ENCODE data around the gene PANK2. TPM values are rescaled to one million over a fixed set of nuclear protein-coding genes. Genes with fewer than 3 reads are reported as not detected.
A peak's percentile ranks its signal among the peaks of the same experiment; 100 is the strongest.

PANK2 gene
- total RNA-seq, 1 experiment from 2014 or later: 62.7 TPM

GRCh38 chr20:3889489-3890397 is 556 bp downstream of the PANK2 start (continued):
- TF ChIP-seq PRDM15 (CRISPR knock-in tag; IDR thresholded peaks at IDR 0.05) (no peak), ESRRA (CRISPR knock-in tag; IDR thresholded peaks at IDR 0.05; ENCODE audit: borderline replicate concordance) (no peak; the same call in 1 of the 2 replicates), HMGXB4 (CRISPR knock-in tag; IDR thresholded peaks at IDR 0.05) (0 out of 2 replicates have a peak, but pooled peaks have one; percentile 0)
- TF ChIP-seq, protein P1, sequence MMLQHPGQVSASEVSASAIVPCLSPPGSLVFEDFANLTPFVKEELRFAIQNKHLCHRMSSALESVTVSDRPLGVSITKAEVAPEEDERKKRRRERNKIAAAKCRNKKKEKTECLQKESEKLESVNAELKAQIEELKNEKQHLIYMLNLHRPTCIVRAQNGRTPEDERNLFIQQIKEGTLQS (CRISPR knock-in tag; conservative IDR thresholded peaks at IDR 0.05): no peak

- ChIA-PET POLR2A (interaction anchor here (0.6 kb wide), 1 partner anchor 1861 kb away, joined by 3 read pairs; no protein-coding TSS in a partner anchor), CTCF (interaction anchor here (0.7 to 2.0 kb wide), 7 partner anchors 70 to 195 kb away, joined by 3 to 4 read pairs (median 3); partner anchors contain the start of gene AP5S1)
- DNase-seq (ENCODE audit: low spot score): no peak
- peaks cover 32% of the 10 kb centered on the region for H3K36me3 Mint-ChIP-seq
- H3K4me3 Mint-ChIP-seq: peak overlapping the region; percentile 96
- H3K27me3 Mint-ChIP-seq (ENCODE audit: low read depth): no peaks in the 10 kb centered on the region
- no peaks in the 10 kb centered on the region for H3K9me3 Mint-ChIP-seq
- peak overlapping the region; percentile 97 for H3K27ac Mint-ChIP-seq
- H3K4me1 Mint-ChIP-seq: peaks cover 49% of the 10 kb centered on the region
- TF ChIP-seq TCF7 (CRISPR knock-in tag; IDR thresholded peaks at IDR 0.05; ENCODE audit: low read depth) (no peak), ZBTB43 (CRISPR knock-in tag; IDR thresholded peaks at IDR 0.05) (no peak), SP1 (CRISPR knock-in tag; conservative IDR thresholded peaks at IDR 0.05) (no peak), ATF1 (CRISPR knock-in tag; IDR thresholded peaks at IDR 0.05) (no peak), ETV6 (CRISPR knock-in tag; IDR thresholded peaks at IDR 0.05) (no peak), ATF2 (CRISPR knock-in tag; IDR thresholded peaks at IDR 0.05; ENCODE audit: borderline replicate concordance, low read depth) (no peak), EMX1 (CRISPR knock-in tag; IDR thresholded peaks at IDR 0.05) (no peak), ZNF232 (CRISPR knock-in tag; IDR thresholded peaks at IDR 0.05) (no peak), SMAD4 (CRISPR knock-in tag; IDR thresholded peaks at IDR 0.05) (no peak), NFYB (CRISPR knock-in tag; conservative IDR thresholded peaks at IDR 0.05; ENCODE audit: low read depth) (no peak), CREM (CRISPR knock-in tag; IDR thresholded peaks at IDR 0.05) (no peak), TP53 (CRISPR knock-in tag; IDR thresholded peaks at IDR 0.05) (no peak), ZNF263 (CRISPR knock-in tag; IDR thresholded peaks at IDR 0.05; ENCODE audit: low read depth) (no peak)
- TF ChIP-seq, protein P2, sequence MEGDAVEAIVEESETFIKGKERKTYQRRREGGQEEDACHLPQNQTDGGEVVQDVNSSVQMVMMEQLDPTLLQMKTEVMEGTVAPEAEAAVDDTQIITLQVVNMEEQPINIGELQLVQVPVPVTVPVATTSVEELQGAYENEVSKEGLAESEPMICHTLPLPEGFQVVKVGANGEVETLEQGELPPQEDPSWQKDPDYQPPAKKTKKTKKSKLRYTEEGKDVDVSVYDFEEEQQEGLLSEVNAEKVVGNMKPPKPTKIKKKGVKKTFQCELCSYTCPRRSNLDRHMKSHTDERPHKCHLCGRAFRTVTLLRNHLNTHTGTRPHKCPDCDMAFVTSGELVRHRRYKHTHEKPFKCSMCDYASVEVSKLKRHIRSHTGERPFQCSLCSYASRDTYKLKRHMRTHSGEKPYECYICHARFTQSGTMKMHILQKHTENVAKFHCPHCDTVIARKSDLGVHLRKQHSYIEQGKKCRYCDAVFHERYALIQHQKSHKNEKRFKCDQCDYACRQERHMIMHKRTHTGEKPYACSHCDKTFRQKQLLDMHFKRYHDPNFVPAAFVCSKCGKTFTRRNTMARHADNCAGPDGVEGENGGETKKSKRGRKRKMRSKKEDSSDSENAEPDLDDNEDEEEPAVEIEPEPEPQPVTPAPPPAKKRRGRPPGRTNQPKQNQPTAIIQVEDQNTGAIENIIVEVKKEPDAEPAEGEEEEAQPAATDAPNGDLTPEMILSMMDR (IDR thresholded peaks at IDR 0.05): no peak
- no peak for ATAC-seq
These were observed 1.2 kb downstream of the PANK2 start for GRCh38 chr20:3890398-3890751.
